ENCODE data around the gene FAM107B.
A peak's percentile ranks its signal among the peaks of the same experiment; 100 is the strongest.

The FAM107B gene

DNA sequence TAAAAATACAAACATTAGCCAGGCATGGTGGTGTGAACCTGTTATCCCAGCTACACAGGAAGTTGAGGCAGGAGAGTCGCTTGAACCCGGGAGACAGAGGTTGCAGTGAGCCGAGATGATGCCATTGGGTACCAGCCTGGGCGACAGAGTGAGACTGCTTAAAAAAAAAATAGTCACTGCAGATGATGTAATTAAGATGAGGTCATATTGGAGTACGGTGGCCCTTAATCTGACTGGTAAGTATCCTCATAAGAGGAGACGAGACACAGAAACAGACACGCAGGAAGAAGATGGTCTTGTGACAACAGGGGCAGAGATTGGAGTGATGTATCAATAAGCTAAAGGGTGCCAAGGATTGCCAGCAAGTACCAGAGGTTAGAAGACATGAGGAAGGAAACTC lies 156.0 kb downstream of the FAM107B start:
- no peak for DNase-seq

DNA sequence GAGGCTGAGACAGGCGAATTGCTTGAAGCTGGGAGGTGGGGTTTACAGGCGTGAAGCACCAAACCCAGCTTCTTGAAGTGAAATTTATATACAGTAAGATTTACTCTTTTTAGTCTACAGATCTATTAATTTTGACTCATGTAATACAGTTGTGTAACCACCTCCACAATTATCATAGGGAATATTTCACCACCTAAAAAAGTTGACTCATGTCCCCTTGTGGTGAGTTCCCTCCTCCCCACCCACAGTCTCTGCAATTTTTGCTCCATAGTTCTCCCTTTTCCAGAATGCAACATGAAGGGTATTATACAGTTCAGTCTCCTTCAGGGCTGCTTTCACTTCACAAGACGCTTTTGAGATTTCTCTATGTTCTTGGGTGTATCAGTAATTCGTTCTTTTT lies 156.8 kb downstream of the FAM107B start:
- no peak for DNase-seq

DNA sequence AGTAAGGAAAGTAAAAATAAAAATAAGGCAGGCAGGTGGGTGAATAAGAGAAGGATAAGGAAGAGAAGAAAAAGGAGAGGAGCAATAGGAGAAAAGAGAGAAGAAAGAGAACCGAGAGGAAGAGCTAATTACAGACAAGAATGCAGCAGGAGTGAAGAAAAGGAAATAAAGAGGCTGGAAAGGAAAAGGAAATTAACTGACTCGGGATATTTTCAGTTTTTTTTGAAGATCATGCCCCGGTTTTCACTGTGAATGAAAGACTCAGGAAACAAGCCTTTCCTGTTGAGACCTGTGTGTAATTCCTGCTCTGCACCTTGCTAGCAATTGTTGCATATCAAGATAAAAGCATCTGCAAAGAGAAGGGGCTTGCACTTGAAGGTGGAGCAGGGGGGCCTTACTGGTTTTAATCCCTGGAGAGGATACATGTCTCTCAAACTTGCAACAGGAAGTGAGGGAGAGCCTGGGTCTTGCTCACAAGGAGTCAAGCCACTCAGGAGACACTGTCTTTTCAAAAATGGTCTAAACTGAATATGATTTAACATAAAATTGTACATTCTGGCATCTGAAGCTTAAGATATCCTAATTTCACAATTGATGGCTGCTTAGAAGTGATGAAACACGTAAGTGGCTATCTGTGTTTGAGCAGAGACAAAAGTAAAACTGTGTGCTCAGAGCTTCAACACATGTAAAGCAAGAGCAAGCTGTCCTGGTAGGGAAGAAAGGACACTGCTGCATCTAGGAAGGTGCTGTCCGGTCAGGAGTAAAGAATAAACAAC lies 157.6 kb downstream of the FAM107B start:
- no peak for DNase-seq

DNA sequence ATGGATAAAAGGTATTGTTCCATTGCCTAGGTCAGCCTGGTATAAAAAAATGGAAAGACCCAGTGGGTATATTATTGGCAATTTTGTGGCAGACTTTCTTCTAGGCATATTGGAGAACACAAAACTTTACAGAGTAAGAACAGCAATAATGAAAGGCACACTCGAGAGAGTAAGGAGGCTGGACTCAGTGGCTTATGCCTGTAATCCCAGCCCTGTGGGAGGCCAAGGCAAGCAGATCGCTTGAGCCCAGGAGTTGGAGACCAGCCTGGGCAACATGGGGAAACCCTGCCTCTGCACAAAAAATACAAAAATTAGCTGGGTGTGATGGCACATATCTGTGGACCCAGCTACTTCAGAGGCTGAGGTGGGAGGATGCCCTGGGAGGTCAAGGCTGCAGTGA lies 158.2 kb downstream of the FAM107B start:
- no peak for DNase-seq

DNA sequence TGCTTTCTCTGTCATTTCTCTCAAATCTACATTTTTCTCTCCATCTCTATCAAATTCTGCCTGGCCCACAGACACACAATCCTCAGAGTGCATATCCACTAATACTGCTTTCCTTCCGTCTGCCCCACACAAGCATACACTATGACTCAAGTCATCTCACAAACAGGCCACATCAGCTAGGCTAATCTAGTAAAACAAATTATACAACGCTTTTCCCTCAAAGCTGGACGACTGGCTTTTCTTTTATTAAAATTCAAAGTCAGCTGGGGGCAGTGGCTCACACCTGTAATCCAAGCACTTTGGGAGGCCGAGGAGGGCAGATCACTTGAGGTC lies 161.1 kb downstream of the FAM107B start:
- no peak for DNase-seq

DNA sequence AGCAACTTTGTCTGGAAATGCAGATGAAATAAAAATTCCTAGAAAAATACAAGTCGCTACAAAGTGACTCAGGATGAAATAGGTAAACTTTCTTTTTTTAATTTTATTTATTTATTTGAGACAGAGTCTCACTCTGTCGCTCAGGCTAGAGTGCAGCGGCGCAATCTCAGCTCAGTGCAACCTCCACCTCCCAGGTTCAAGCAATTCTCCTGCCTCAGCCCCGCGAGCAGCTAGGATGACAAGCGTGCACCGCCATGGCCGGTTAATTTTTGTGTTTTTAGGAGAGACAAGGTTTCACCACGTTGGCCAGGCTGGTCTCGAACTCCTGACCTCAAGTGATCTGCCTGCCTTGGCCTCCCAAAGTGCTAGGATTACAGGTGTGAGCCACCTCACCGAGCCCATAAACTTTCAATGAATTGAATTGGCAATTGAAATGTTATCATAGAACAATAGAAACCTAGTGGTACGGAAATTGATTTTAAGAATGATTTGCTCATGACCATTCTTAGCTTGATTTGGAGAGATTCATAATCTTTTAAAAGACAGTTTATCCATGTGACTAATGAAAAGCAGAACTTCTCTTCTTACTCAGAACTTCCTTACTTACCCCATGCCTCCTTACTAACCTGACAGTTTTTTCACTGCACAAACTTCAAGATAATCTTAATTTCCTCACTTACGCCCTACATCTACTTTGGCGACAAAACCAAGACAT lies 161.7 kb downstream of the FAM107B start:
- DNase-seq = no peak

DNA sequence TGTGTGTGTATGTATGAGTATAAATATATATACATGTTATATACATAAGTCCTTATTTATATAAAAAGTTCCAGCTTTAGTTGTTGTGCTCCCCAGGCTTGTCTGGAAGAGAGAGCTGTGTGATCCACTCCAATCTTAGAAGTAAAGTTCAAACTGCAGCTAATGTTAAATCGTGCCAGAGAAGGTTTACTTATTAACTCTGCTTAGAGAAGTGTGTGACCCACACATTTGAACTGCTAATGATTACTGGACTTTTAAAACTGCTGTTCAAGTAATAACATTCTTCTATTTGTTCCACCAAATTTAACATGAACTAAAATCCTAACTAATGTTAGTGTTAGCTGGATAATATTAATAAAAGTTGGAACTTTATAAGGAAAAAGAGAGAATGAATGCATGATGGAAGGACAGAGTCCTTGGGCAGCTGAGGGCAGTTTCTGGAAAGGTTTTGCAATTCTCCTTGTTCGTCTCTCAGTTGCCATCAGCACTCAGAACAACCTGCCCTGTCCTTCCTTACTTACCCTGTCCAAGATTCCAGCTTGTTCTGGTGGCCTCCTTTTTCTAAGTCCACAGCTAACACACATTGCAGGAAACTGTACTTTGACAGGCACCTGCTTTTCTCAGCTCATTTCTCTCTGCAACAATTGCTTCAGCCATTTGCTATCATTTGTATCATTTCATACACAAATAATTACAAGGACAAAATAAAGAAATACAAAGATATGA lies 162.6 kb downstream of the FAM107B start:
- no peak for DNase-seq

DNA sequence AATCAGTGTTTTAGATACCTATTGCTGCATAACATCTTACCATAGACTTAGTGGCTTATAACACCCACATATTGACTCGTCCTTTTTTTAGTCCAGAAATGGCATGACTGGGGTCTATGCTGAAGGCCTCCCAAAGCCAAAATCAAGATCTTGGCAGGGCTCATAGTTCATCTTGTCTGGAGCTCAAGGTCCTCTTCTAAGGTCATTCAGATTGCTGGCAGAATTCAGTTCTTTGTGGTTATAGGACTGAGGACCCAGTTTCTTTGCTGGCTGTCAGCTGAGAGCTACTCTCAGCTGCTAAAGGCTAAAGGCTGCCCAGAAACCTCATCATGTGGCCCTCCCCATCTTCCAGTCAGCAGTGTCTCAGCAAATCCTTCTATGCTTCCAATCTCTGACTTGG lies 165.5 kb downstream of the FAM107B start:
- DNase-seq = no peak

DNA sequence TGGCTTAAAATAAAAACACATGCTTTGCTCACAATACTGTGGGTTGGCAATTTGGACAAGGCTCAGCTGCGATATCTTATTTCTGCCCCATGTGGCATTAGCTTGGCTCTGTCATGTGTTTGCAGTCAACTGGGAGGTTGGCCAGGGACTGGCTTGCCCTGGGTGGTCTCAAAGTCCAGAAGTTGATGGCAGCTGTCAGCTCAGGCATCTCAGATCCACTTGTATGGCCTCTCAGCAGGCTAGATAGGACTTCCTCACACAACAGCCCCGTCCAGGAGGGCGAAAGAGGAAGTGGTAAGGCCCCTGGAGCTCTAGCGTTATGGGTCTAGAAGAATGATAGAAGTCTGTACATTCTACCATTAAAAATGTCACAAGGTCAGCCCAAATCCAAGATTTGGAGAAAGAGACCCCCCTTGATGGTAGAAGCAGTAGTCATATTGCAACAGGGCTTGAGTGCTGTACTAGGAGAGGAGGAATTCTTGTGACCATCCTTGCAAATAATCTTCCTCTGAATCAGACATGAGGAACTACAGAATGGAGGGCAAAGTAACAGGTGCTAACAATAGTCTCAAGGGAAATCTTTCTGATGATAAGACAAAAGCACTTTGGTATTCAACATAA lies 166.2 kb downstream of the FAM107B start:
- DNase-seq = peak; percentile 15

DNA sequence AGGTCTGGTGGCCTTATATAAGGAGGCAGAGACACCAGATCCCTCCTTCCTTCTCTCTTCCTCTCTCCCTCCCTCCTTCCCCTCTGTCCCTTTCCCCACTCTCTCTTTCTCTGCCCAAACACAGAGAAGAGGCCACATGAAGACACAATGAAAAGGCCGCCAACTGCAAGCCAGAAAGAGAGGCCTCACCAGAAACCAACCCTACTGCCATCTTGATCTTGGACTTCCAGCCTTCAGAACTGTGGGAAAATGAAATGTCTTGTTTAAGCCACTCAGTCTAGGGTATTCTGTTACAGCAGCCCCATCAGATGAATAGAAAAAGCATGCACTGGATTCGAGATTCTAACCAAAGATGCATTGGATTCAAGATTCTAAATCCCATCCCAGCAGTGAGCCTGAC lies 168.1 kb downstream of the FAM107B start:
- DNase-seq = no peak

DNA sequence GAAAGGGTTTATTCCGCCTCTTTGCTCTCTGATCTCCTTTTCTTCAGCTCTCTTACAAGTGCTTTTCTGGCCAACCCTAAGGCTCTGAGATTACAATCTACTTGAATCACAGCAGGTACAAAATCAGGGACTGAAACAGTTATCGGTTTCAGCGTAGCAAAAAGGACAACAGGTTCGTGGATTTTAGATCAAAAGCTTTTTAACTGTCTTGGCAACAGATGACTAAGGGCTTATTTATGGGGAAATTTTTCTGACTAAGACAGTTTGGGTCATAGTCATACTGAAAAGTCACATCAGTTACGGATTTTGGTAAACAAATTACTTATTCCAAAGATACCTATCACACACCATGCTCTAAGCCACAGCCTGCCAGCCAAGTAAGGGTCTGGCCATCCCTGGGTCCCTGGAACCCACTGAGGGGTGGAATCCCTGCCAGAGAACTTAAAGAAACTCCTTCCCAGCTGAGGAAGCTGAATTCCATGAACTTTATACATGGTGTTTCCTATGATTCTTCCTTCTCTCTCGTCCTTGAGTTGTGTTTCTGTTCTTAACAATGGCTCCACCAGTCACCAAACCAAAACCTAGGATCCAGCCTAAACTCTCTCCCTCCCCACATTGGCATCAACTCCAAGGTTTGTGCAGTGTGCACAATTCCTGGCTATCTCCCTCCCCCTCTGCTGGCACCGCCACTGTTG lies 169.3 kb downstream of the FAM107B start:
- DNase-seq = no peak

DNA sequence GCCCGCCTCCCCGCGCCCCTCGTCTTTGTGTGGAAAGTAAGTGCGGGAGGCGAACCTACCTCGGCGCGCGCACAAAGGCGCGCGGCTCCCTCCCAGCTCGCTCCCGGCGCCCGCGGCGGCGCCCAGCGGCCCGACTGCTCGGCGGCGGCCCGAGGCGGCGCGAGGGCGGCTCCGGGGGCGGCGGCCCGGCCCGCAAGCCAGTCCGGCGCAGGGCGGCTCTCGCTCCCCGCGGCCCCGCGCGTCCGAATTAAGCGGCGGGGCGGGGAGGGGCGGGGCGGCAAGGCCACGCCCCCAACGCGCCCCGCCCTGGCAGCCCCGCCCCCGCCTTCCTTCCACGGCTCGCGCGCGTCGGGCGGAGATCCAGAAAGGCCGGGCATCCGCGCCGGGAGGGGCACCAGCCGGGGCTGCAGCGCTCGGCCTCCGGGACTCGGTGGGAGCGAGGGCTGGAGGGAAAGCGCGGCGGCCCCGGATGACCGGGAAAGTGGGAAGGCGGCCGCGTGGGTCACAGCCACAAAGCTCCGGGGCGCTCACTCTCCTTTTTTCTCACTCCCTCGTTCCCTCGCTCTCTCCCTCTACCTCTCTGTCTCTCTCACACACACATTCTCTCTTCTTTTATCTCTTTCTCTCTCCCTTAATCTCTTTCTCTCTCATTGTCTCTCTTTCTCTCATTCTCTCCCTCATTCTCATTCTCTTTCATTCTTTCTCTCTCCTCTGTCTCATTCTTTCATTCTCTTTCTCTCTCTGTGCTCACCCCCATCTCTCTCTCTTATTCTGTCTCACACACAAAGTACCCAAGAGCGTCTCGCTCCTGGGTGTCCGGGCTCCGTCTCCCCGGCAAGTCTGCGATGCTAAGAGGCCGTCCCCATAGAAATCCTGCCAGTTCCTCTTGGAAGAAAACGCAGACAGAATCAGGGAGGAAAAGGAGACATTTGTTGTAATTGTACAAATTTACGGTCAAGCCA lies 170.2 kb downstream of the FAM107B start:
- peak; percentile 91 for DNase-seq

DNA sequence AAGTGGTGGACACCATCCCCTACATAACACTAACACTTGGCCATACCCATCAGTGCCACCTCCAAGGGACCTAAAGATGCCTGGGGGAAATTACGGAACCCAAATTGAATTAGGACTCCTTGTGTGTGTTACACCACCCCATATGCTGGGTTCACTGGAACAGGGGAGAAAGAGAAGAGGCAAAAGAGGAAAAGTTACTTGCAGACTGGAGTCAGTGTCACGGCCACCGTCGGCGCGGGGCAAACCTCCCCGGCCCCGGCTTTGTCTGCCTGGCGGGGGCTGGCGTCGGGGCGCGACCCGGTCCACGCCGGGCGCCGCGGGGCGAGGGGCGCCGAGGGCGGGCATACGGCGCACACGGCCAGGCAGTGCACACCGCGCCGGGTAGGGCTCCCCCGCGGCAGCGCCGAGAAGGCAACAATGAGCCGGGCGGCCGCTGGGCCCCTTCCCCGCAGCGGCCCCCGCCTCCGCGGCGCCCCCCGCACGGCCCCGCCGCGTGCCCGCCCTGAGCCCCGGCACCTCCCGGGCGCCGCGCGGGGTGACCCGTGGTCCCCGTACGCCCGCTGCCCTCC lies 171.1 kb downstream of the FAM107B start:
- no peak for DNase-seq

DNA sequence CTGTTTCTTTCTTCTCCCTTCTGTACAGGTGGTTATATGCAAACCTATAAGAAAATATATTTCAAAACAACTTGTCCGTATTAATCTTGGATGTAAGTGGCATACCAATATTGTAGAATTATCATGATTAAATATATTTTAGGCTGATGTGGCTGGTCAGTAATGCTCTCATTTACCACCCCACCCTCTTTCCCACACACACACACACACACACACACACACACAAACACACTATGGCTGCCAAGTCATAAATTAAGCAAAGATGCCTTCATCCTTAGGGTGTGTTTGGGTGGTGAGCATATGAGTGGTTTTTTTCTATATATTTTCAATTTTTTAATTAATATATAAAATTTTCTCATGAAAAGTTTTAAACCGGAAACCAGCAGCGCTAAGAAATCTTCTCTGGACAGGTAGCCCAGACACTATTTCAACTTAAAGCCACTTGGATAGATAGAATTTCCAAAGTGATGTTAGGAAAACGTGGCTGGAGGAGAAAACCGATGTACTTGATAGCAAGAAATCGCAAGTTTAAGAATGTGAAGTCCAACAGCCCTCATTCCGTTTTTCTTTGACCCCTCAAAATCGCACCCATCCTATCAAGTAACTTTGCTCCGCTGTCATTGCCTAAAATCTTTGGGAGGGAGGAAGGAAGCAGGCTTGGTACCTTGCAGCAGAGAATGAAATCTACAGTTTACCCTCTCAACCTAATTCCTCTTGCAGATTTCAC lies 171.7 kb downstream of the FAM107B start:
- peak; percentile 71 for DNase-seq

DNA sequence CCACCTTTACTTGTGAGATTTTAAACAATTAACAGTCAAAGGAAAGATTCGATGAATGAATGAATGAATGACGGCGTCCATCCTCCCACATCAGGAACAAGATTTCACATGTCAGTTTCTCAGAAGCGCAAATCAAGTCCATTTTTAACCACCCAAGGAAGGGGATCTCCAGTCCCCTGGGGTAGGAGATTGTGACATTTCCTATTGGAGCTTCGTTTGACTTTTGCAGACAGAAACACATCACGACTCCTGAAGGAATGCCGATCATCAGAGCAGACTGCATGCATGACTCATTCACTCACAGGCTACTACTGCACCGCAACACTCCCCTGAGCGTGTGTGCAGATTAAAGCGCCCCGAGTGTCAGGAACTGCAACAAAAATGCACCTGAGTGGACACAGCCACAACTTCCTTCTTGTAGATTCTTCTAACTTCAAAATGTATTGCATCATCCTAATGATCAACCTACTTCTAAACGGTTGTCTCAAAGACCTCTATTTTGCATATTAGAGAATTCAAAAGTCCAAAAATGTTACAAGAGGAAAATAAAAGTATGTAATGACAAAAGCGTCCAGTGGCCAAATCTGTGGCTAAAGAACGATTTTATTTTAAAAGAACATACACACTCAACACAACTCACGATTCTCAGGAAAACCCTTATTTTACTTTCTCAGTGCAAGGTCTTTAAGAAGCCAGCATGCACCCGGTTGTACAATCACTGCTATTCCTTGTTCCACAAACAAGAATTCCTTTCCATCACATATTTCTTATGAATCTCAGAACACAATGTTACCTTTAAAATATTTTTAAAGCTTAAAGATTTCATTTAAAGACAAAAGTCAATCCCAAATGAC lies 172.6 kb downstream of the FAM107B start:
- DNase-seq = peak; percentile 21

DNA sequence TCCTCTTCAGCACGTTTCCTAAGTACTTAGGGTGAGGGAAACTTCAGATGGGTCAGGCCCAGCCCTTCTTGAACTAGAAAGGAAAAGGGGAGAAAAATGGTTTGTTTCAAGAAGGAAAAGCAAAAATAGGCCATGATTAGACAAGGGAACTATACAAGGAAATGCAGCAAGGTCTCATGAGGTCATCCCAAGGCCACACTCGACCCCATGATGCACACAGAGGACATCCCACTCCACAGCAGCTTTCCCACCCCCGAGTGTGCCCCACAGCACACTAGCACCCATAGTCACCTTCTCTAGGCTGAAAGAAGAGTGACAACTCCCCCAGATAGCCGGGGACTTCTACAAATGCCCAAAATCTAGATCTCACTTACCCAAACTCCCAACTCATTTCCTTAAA lies 173.4 kb downstream of the FAM107B start:
- DNase-seq = no peak

DNA sequence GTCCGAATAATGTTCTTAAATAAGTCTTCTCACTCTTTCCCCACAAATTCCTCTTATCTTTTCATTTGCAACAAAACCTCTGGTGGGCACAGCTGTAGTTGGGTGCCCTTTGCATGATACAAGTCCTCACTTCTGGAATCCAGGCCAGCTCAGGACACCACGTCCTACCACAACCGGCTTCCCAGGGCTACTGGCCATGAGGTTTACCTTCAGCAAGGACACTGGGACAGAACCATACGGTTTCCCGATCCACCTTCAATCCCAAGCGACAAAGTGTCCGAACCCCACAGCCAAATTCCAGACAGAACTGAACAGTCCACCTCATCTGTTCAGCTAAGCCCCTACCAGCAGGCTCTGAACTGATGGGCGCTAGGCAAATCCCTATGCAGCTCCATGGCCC lies 174.6 kb downstream of the FAM107B start:
- no peak for DNase-seq

DNA sequence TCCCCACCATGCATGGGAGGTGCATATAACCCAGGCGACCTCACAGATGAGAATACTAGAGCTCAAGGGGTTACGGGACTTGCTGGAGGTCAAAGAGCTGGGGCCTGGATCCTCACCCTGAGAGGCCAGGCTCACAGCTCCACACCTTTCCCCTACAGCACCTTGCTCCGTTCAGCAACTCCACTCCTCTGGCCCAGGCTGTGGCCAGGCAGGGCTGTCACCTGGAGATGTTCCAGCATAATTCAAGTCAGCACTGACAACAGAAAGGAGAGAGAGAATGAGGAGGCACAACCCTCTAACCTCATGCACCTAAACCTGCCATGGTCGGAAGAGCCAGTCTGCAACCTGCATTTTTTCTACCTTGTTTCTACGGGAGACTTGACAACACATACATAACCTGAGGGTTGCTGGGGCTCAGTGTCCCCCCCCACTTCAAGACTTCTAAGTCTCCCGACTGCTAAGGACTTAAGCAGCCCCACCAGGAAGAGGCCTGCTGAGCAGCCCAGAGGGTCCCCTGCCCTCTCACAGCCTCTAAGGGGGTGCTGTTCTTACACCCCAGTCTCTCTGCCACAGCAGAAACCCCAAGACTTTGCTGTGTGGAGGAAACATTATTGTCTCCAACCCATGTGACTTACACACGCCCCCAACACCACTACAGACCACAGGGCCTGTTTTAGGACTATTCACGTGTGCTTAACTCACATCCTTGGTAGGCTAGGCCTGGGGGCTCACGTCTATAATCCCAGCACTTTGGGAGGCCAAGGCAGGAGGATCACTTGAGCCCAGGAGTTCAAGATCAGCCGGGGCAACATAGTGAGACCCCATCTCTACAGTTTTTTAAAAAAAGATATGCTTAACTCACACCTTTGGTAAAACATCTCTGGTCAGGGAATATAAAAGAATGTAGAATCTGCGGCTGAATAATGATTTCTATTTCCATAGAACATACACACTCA lies 175.6 kb downstream of the FAM107B start:
- DNase-seq = no peak

Measured in eye (tissue), 1 donor.